Fibroblast of skin of scalp (primary cell): ENCODE data around the gene H6PD.

Source experiments
- DNase-seq: peaks from one replicate; pipeline ENCODE4 v3.0.0-alpha.2; 2013

Gene H6PD

GRCh38 chr1:9317591-9318417, 83.2 kb downstream of the H6PD start:
- DNase-seq = no peak

GRCh38 chr1:9319208-9319788, 84.7 kb downstream of the H6PD start:
- no peak for DNase-seq

GRCh38 chr1:9319789-9320519, 85.4 kb downstream of the H6PD start:
- no peak for DNase-seq
